SK-N-SH treated with all-trans-retinoic acid at 6 μM for 48 hours (cell line): ENCODE data around the gene PKD1.

Source experiments
- ATAC-seq: fragments of 200-7000 bp; cut with Tn5 transposase; 3 replicates; pipeline ENCODE4 v1.9.1; 2020; ENCODE audit warnings: mild to moderate bottlenecking, moderate library complexity
- ARNTL ChIP-seq: fragments of 450-650 bp; formaldehyde crosslinking; IDR thresholded peaks from 2 replicates; pipeline ENCODE4 v1.5.0; 2020; ENCODE audit warnings: low read depth, mild to moderate bottlenecking, moderate library complexity, borderline replicate concordance
- BACH2 ChIP-seq: fragments of 250-450 bp; sonication (Bioruptor Pico); IDR thresholded peaks from 2 replicates; pipeline ENCODE4 v1.9.0; 2021; ENCODE audit warnings: mild to moderate bottlenecking, borderline replicate concordance
- CSDC2 ChIP-seq: fragments of 250-450 bp; sonication (Bioruptor Pico); IDR thresholded peaks from 2 replicates; pipeline ENCODE4 v1.5.0; 2020; ENCODE audit warnings: mild to moderate bottlenecking, moderate library complexity
- ESRRG ChIP-seq: fragments of 250-450 bp; sonication (Bioruptor Pico); IDR thresholded peaks from 2 replicates; pipeline ENCODE4 v1.6.1; 2021; ENCODE audit warnings: mild to moderate bottlenecking
- ISL1 ChIP-seq: fragments of 250-450 bp; sonication (Bioruptor Pico); IDR thresholded peaks from 2 replicates; pipeline ENCODE4 v2.1.2; 2022; ENCODE audit warnings: mild to moderate bottlenecking, moderate library complexity
- OSR1 ChIP-seq: fragments of 250-450 bp; sonication (Bioruptor Pico); IDR thresholded peaks from 2 replicates; pipeline ENCODE4 v1.8.0; 2022; ENCODE audit warnings: moderate library complexity, mild to moderate bottlenecking, inconsistent platforms
- PPARA ChIP-seq: fragments of 250-450 bp; sonication (Bioruptor Pico); IDR thresholded peaks from 2 replicates; pipeline ENCODE4 v1.5.0; 2020; ENCODE audit warnings: mild to moderate bottlenecking, borderline replicate concordance
- SNAI2 ChIP-seq: fragments of 250-450 bp; sonication (Bioruptor Pico); IDR thresholded peaks from 2 replicates; pipeline ENCODE4 v1.5.0; 2020; ENCODE audit warnings: mild to moderate bottlenecking, moderate library complexity
- TCF4 ChIP-seq: fragments of 250-450 bp; sonication (Bioruptor Pico); IDR thresholded peaks from 2 replicates; pipeline ENCODE4 v1.8.0; 2021; ENCODE audit warnings: mild to moderate bottlenecking, moderate library complexity, borderline replicate concordance
- TOX ChIP-seq: fragments of 250-450 bp; sonication (Bioruptor Pico); IDR thresholded peaks from 2 replicates; pipeline ENCODE4 v1.8.0; 2021; ENCODE audit warnings: mild to moderate bottlenecking, moderate library complexity, borderline replicate concordance
- ZC3H10 ChIP-seq: fragments of 250-450 bp; sonication (Bioruptor Pico); IDR thresholded peaks from 2 replicates; pipeline ENCODE4 v1.5.1; 2021; ENCODE audit warnings: mild to moderate bottlenecking, moderate library complexity
- ZFP3 ChIP-seq: fragments of 250-450 bp; sonication (Bioruptor Pico); IDR thresholded peaks from 2 replicates; pipeline ENCODE4 v1.5.0; 2020; ENCODE audit warnings: mild to moderate bottlenecking, moderate library complexity
- ZNF565 ChIP-seq: fragments of 450-650 bp; formaldehyde crosslinking; conservative IDR thresholded peaks from 2 replicates; pipeline ENCODE4 v1.5.0; 2020; ENCODE audit warnings: low read depth, mild to moderate bottlenecking, moderate library complexity
- TF ChIP-seq, protein P1 (sequence below): fragments of 250-450 bp; sonication (Bioruptor Pico); IDR thresholded peaks from 2 replicates; pipeline ENCODE4 v1.5.1; 2020; ENCODE audit warnings: low read depth, mild to moderate bottlenecking, moderate library complexity
- TF ChIP-seq, protein P2 (sequence below): fragments of 250-450 bp; sonication (Bioruptor Pico); IDR thresholded peaks from 2 replicates; pipeline ENCODE4 v1.8.0; 2021; ENCODE audit warnings: low read depth, mild to moderate bottlenecking, moderate library complexity, borderline replicate concordance
- TF ChIP-seq, protein P3 (sequence below): fragments of 250-450 bp; sonication (Bioruptor Pico); IDR thresholded peaks from 2 replicates; pipeline ENCODE4 v1.5.0; 2020; ENCODE audit warnings: mild to moderate bottlenecking, moderate library complexity
- TF ChIP-seq, protein P4 (sequence below): fragments of 250-450 bp; sonication (Bioruptor Pico); IDR thresholded peaks from 2 replicates; pipeline ENCODE4 v1.8.0; 2020; ENCODE audit warnings: mild to moderate bottlenecking, moderate library complexity, borderline replicate concordance
- TF ChIP-seq, protein P5 (sequence below): fragments of 250-450 bp; sonication (Bioruptor Pico); IDR thresholded peaks from 2 replicates; pipeline ENCODE4 v1.5.1; 2021; ENCODE audit warnings: mild to moderate bottlenecking, moderate library complexity

Gene PKD1

DNA sequence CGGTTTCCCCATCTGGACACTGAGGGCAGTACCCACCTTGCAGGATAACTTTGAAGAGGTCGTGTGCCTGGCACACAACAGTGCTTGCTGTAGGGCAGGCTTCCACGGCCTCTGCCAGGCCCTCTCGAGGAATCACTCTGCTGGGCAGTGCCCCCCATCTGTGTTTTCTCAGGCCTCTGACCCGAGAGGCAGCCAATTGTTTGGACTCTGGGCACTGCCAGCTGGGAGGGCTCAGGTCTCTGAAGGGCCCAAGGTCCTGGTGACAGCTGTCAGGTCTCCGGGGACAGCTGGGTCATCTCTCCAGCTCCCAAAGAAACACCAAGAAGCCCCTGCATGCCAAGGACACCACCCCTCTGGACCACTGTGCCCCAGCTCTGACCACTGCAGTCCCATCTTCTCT, 11.7 kb upstream of the PKD1 start:
- no peak for ATAC-seq
- TF ChIP-seq SNAI2 = no peak
- TF ChIP-seq ZNF565 (CRISPR knock-in tag) = no peak
- no peak for TF ChIP-seq TCF4
- TF ChIP-seq, protein P1, sequence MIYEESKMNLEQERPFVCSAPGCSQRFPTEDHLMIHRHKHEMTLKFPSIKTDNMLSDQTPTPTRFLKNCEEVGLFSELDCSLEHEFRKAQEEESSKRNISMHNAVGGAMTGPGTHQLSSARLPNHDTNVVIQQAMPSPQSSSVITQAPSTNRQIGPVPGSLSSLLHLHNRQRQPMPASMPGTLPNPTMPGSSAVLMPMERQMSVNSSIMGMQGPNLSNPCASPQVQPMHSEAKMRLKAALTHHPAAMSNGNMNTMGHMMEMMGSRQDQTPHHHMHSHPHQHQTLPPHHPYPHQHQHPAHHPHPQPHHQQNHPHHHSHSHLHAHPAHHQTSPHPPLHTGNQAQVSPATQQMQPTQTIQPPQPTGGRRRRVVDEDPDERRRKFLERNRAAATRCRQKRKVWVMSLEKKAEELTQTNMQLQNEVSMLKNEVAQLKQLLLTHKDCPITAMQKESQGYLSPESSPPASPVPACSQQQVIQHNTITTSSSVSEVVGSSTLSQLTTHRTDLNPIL (CRISPR knock-in tag) = no peak
- no peak for TF ChIP-seq CSDC2 (CRISPR knock-in tag)

DNA sequence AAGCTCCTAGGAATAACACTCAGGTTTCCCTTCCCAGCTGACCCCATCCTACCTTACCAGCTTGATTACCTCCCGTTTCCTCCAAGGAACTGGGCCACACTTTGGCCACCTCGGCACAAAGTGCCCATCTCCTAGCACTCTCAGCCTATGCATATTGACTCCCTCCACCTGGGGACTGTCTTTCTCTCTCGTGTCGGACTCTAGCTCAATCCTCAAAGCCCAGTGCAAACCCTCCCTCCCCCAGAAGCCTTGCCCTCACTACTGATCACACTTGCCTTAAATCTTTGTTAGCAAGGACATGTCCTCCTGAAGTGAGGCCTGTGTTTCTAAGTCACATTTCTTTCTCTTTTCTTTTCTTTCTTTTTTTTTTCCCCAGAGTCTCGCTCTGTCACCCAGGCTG, 10.1 kb upstream of the PKD1 start:
- peak; percentile 80 for TF ChIP-seq ZFP3 (CRISPR knock-in tag)
- TF ChIP-seq, protein P2, sequence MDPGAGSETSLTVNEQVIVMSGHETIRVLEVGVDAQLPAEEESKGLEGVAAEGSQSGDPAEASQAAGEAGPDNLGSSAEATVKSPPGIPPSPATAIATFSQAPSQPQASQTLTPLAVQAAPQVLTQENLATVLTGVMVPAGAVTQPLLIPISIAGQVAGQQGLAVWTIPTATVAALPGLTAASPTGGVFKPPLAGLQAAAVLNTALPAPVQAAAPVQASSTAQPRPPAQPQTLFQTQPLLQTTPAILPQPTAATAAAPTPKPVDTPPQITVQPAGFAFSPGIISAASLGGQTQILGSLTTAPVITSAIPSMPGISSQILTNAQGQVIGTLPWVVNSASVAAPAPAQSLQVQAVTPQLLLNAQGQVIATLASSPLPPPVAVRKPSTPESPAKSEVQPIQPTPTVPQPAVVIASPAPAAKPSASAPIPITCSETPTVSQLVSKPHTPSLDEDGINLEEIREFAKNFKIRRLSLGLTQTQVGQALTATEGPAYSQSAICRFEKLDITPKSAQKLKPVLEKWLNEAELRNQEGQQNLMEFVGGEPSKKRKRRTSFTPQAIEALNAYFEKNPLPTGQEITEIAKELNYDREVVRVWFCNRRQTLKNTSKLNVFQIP (CRISPR knock-in tag) = no peak
- ATAC-seq = no peak

DNA sequence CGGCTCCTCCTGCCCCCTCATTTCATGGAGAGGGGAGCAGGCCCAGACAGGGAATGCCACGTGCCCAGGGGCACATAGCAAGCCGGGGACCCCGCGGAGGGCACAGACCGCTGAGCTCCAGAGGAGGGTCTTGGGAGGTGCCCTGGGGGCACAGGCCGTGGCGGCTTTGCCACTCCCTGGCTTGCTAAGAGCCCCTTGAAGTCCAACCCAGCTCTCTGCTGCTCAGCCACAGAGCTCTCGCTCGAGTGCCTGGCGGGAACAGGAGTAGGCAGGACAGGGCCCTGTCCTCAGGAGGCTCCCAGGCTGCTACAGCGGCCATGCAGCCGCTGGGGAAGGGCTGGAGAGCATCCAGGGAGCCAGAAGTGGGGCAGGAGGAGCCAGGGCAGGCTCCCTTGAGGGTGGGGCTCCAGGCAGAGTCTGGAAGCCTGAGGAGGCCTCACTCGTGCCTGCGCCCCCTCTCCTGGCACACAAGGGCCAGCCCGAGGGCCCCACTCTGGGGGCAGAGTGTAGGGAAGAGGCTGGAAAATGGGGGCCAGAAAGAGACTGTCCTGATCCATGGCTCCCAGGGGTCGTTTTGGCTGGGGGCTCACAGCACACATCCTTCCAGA, 8.3 kb upstream of the PKD1 start:
- TF ChIP-seq, protein P3, sequence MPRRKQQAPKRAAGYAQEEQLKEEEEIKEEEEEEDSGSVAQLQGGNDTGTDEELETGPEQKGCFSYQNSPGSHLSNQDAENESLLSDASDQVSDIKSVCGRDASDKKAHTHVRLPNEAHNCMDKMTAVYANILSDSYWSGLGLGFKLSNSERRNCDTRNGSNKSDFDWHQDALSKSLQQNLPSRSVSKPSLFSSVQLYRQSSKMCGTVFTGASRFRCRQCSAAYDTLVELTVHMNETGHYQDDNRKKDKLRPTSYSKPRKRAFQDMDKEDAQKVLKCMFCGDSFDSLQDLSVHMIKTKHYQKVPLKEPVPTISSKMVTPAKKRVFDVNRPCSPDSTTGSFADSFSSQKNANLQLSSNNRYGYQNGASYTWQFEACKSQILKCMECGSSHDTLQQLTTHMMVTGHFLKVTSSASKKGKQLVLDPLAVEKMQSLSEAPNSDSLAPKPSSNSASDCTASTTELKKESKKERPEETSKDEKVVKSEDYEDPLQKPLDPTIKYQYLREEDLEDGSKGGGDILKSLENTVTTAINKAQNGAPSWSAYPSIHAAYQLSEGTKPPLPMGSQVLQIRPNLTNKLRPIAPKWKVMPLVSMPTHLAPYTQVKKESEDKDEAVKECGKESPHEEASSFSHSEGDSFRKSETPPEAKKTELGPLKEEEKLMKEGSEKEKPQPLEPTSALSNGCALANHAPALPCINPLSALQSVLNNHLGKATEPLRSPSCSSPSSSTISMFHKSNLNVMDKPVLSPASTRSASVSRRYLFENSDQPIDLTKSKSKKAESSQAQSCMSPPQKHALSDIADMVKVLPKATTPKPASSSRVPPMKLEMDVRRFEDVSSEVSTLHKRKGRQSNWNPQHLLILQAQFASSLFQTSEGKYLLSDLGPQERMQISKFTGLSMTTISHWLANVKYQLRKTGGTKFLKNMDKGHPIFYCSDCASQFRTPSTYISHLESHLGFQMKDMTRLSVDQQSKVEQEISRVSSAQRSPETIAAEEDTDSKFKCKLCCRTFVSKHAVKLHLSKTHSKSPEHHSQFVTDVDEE = no peak
- TF ChIP-seq ISL1 (CRISPR knock-in tag) (no peak), CSDC2 (CRISPR knock-in tag) (no peak), ZC3H10 (CRISPR knock-in tag) (no peak), PPARA (CRISPR knock-in tag) (no peak), OSR1 (CRISPR knock-in tag) (no peak), BACH2 (CRISPR knock-in tag) (no peak), ZFP3 (CRISPR knock-in tag) (no peak)
- TF ChIP-seq, protein P4, sequence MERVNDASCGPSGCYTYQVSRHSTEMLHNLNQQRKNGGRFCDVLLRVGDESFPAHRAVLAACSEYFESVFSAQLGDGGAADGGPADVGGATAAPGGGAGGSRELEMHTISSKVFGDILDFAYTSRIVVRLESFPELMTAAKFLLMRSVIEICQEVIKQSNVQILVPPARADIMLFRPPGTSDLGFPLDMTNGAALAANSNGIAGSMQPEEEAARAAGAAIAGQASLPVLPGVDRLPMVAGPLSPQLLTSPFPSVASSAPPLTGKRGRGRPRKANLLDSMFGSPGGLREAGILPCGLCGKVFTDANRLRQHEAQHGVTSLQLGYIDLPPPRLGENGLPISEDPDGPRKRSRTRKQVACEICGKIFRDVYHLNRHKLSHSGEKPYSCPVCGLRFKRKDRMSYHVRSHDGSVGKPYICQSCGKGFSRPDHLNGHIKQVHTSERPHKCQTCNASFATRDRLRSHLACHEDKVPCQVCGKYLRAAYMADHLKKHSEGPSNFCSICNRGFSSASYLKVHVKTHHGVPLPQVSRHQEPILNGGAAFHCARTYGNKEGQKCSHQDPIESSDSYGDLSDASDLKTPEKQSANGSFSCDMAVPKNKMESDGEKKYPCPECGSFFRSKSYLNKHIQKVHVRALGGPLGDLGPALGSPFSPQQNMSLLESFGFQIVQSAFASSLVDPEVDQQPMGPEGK = no peak
- TF ChIP-seq, protein P2 (CRISPR knock-in tag) = no peak
- TF ChIP-seq, all 23 proteins: peak for 0
- ATAC-seq = no peak

DNA sequence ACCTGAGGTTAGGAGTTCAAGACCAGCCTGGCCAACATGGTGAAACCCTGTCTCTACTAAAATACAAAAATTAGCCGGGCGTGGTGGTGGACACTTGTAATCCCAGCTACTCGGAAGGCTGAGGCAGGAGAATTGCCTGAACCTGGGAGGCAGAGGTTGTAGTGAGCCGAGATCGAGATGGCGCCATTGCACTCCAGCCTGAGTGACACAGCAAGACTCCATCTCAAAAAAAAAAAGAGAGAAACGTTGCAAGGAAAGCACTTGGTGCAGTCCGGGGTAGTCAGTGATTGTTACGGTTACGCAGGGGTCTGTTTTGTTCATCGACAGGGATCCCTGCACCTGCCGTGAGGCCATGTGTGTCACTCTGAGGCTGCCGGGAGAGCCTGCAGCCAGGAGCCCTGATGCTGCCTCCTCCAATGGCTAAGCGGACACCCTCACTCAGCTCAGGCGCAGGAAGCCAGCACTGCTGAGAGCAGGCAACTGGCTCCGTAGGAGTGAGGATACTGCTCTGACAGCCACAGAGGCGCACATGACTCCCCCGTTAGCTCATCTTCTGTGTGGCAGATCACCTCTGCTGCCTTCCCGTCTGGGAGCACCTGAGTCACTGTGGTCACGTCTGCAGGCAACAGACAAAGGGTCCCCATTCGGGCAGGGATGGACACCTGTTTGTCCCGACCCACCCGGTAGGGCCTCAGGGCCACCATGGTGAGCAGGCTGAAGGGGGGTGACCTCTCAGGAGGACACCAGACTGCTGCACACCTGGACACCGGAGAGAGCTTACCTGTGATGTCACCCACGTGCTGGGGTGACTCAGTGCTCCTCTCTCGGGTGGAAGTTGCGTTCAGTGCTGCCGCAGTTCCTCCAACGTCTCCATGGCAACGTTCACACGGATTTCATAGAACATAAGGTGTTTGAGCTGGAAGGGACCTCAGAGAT, 7.5 kb upstream of the PKD1 start:
- ATAC-seq = no peak
- TF ChIP-seq, protein P5, sequence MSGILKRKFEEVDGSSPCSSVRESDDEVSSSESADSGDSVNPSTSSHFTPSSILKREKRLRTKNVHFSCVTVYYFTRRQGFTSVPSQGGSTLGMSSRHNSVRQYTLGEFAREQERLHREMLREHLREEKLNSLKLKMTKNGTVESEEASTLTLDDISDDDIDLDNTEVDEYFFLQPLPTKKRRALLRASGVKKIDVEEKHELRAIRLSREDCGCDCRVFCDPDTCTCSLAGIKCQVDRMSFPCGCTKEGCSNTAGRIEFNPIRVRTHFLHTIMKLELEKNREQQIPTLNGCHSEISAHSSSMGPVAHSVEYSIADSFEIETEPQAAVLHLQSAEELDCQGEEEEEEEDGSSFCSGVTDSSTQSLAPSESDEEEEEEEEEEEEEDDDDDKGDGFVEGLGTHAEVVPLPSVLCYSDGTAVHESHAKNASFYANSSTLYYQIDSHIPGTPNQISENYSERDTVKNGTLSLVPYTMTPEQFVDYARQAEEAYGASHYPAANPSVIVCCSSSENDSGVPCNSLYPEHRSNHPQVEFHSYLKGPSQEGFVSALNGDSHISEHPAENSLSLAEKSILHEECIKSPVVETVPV (CRISPR knock-in tag) = no peak
- TF ChIP-seq ESRRG (CRISPR knock-in tag) = no peak
- TF ChIP-seq TOX = no peak
- no peak for TF ChIP-seq OSR1 (CRISPR knock-in tag)
- TF ChIP-seq ARNTL (CRISPR knock-in tag) = no peak
- no peak for TF ChIP-seq BACH2 (CRISPR knock-in tag)
- TF ChIP-seq SNAI2 = no peak
- TF ChIP-seq, protein P3 = no peak
- TF ChIP-seq ZFP3 (CRISPR knock-in tag) = no peak
